GM12875 (cell line): ENCODE results near the gene MCF2L.

Source experiments
- H3K4me3 ChIP-seq: one replicate; pipeline ENCODE4 v1.5.1; 2011; ENCODE audit warnings: low read depth, low read length, control low read depth
- CTCF ChIP-seq: IDR thresholded peaks from 2 replicates; pipeline ENCODE4 v1.5.1; 2011; ENCODE audit warnings: low read depth, mild to moderate bottlenecking, control low read depth, inconsistent platforms, low read length, moderate library complexity, borderline replicate concordance; ENCODE audit not compliant: insufficient read depth

The MCF2L gene

GRCh38 chr13:112986946-112987681 is 18.1 kb downstream of the MCF2L start:
- H3K4me3 ChIP-seq = no peak overlapping the region
- TF ChIP-seq CTCF = no peak

- no peak for TF ChIP-seq CTCF
- no peak overlapping the region for H3K4me3 ChIP-seq
Measured at GRCh38 chr13:112987682-112988024, 18.6 kb downstream of the MCF2L start.

GRCh38 chr13:112990783-112991182 is 21.8 kb downstream of the MCF2L start:
- no peak for TF ChIP-seq CTCF
- H3K4me3 ChIP-seq = no peak overlapping the region

- no peak overlapping the region for H3K4me3 ChIP-seq
- no peak for TF ChIP-seq CTCF
Measured at GRCh38 chr13:112991609-112992008, 22.6 kb downstream of the MCF2L start.

GRCh38 chr13:112992931-112993680 is 24.1 kb downstream of the MCF2L start:
- TF ChIP-seq CTCF = no peak
- no peak overlapping the region for H3K4me3 ChIP-seq

- no peak for TF ChIP-seq CTCF
- no peak overlapping the region for H3K4me3 ChIP-seq
Measured at GRCh38 chr13:112994084-112994780, 25.2 kb downstream of the MCF2L start.
